Mucosa of rectum (tissue), 2 donors: Measurements from ENCODE around the gene STK24.

Experiments used
- H3K27ac ChIP-seq, 2 donors: one replicate each; pipeline ENCODE4 v1.7.0; 2013; ENCODE audit warnings: inconsistent platforms in 2 of 2, low read depth in 2 of 2, low read length in 2 of 2
- H3K27me3 ChIP-seq, 2 donors: one replicate each; pipeline ENCODE4 v1.7.0; 2013; ENCODE audit warnings: low read length in 2 of 2; ENCODE audit not compliant: control insufficient read depth in 2 of 2, insufficient read depth in 2 of 2
- H3K36me3 ChIP-seq, 2 donors: one replicate each; pipeline ENCODE4 v1.7.0; 2013; ENCODE audit warnings: low read length in 2 of 2; ENCODE audit not compliant: control insufficient read depth in 2 of 2, insufficient read depth in 2 of 2
- H3K4me1 ChIP-seq, 2 donors: one replicate each; pipeline ENCODE4 v1.7.0; 2013; ENCODE audit warnings: low read length in 2 of 2, mild to moderate bottlenecking in 1 of 2; ENCODE audit not compliant: control insufficient read depth in 2 of 2, insufficient read depth in 2 of 2
- H3K4me3 ChIP-seq, 2 donors: one replicate each; pipeline ENCODE4 v1.7.0; 2013; ENCODE audit warnings: low read length in 2 of 2
- H3K9ac ChIP-seq, 2 donors: one replicate each; pipeline ENCODE4 v1.7.0; 2013; ENCODE audit warnings: low read length in 2 of 2, low read depth in 1 of 2, mild to moderate bottlenecking in 1 of 2
- H3K9me3 ChIP-seq, 2 donors: one replicate each; pipeline ENCODE4 v1.7.0; 2013; ENCODE audit warnings: low read length in 2 of 2; ENCODE audit not compliant: control insufficient read depth in 2 of 2
- donor health status: healthy.
- donor health status: Normal muscosa, but diverticular disease.

STK24 gene

DNA sequence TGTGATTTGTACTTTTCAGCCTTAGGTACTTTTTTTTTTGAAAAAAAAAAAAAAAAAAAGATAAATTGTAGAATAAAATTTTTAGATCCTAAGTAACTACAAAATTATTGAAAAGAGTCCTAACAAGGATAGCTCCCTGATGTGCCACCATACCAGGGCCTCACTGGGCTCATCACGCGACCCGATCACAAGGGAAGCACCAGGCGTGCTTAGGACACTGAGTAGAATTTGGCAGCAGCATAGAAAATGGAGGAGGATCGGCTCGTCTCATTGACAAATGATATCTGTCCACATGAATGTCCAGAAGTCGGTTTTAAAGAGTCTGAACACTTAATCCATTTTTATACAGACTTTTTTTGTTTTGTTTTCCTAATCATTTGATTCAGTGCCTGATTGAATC is 179.0 kb downstream of the STK24 start:
- Histone ChIP-seq H3K27me3 (no peaks in the 10 kb centered on the region), H3K36me3 (peaks cover 0 to 4% of the 10 kb centered on the region in 2 donors), H3K4me3 (no peak overlapping the region), H3K9ac (no peak overlapping the region), H3K4me1 (no peaks in the 10 kb centered on the region), H3K9me3 (no peaks in the 10 kb centered on the region), H3K27ac (no peak overlapping the region)

DNA sequence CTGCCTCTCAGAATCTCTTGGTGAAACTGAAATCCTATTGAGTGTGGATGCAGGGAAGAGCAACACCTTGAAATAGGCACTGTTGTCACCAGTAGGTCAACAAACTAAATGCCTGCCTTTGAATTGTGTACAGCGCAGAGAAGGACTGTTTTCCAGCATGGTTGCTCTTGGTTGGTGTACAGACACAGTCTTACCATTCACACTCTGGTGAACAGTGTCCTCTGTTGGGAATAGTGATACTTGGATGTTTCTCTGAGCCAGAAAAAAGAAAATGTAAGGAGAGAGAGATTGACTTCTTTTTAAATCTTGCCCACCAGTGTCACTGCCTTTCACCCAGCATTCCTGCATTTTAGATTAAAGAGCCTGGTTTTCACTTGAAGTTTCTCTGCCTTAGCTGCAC is 179.7 kb downstream of the STK24 start:
- Histone ChIP-seq H3K9ac (no peak overlapping the region), H3K9me3 (no peaks in the 10 kb centered on the region), H3K27me3 (no peaks in the 10 kb centered on the region), H3K36me3 (peaks cover 0 to 4% of the 10 kb centered on the region in 2 donors), H3K27ac (no peak overlapping the region), H3K4me3 (no peak overlapping the region), H3K4me1 (no peaks in the 10 kb centered on the region)

DNA sequence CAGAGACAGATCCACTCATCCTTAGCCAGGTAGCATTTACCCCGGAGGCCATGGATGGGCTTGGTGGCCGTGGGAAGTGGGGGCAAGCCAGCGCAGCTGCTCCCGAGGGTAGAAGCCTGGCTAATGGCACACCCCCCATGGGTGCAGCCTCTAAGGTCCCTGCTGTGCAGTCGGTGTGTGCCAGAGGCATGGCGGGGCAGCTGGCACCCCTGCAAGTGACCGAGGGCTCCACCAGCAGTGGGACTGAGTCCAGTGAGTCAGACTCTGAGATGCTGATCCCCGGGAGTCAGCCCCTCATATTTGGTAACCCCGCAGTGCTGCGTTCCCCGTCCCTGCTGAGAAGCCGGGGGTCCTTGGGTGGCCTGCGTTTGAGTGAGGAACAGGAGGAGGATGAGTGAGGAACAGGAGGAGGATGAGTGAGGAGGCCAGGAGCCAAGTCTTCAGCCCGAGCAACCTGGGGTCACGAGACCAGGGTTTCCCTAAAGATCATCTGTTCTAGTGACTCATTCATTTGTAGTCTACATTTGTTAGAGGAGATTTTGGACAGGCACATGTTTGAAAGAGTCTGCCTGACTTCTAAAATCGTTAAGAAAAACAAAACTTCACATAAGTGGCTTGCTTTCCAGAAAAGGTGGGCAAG is 180.7 kb downstream of the STK24 start:
- Histone ChIP-seq H3K27ac (no peak overlapping the region), H3K36me3 (peaks cover 0 to 4% of the 10 kb centered on the region in 2 donors), H3K9me3 (no peaks in the 10 kb centered on the region), H3K9ac (no peak overlapping the region), H3K27me3 (no peaks in the 10 kb centered on the region), H3K4me3 (no peak overlapping the region), H3K4me1 (no peaks in the 10 kb centered on the region)
